HTR-8/SVneo (cell line): Measurements from ENCODE around the gene SLC45A3.

ENCODE experiments used
- DNase-seq: peaks from one replicate; pipeline ENCODE4 v3.0.0; 2011; ENCODE audit warnings: low spot score, mixed read lengths; ENCODE audit not compliant: insufficient read length
- FAIRE-seq: peaks from 2 replicates; lab custom pipeline; 2011; peaks lifted over from hg19 to GRCh38; lab: Jason Lieb, UNC

The SLC45A3 gene

GRCh38 chr1:205701891-205702290 is 21.6 kb upstream of the SLC45A3 start:
- DNase-seq, result no peak
- FAIRE-seq, result no peak

GRCh38 chr1:205701420-205701819 is 21.1 kb upstream of the SLC45A3 start:
- DNase-seq (no peak), FAIRE-seq (no peak)

- FAIRE-seq (no peak), DNase-seq (no peak)
Observed at GRCh38 chr1:205700865-205701401, 20.6 kb upstream of the SLC45A3 start.

GRCh38 chr1:205699416-205699815 is 19.1 kb upstream of the SLC45A3 start:
- FAIRE-seq, result no peak
- no peak for DNase-seq

- FAIRE-seq, result no peak
- no peak for DNase-seq
Observed at GRCh38 chr1:205698921-205699320, 18.6 kb upstream of the SLC45A3 start.

GRCh38 chr1:205693421-205693991 is 13.2 kb upstream of the SLC45A3 start:
- DNase-seq, result no peak
- no peak for FAIRE-seq

GRCh38 chr1:205692423-205692822 is 12.1 kb upstream of the SLC45A3 start:
- DNase-seq (no peak), FAIRE-seq (no peak)

GRCh38 chr1:205690122-205690756 is 9.9 kb upstream of the SLC45A3 start:
- no peak for FAIRE-seq
- DNase-seq, result no peak

- FAIRE-seq (no peak), DNase-seq (no peak)
Observed at GRCh38 chr1:205689479-205689878, 9.2 kb upstream of the SLC45A3 start.

- FAIRE-seq (no peak), DNase-seq (no peak)
Observed at GRCh38 chr1:205688171-205689080, 8.1 kb upstream of the SLC45A3 start.

GRCh38 chr1:205687242-205687641 is 6.9 kb upstream of the SLC45A3 start:
- no peak for FAIRE-seq

GRCh38 chr1:205681364-205681763 is 1.1 kb upstream of the SLC45A3 start:
- DNase-seq, result no peak
- no peak for FAIRE-seq

More at GRCh38 chr1:205687242-205687641, 6.9 kb upstream of the SLC45A3 start:
- no peak for DNase-seq

GRCh38 chr1:205678286-205679111 is 1.8 kb downstream of the SLC45A3 start:
- FAIRE-seq, result no peak
- DNase-seq, result no peak

GRCh38 chr1:205677167-205677566 is 3.1 kb downstream of the SLC45A3 start:
- DNase-seq (no peak), FAIRE-seq (no peak)

- DNase-seq (no peak), FAIRE-seq (no peak)
Observed at GRCh38 chr1:205676597-205676996, 3.7 kb downstream of the SLC45A3 start.

GRCh38 chr1:205676002-205676401 is 4.3 kb downstream of the SLC45A3 start:
- no peak for FAIRE-seq

GRCh38 chr1:205675247-205675646 is 5.1 kb downstream of the SLC45A3 start:
- FAIRE-seq, result no peak

More at GRCh38 chr1:205676002-205676401, 4.3 kb downstream of the SLC45A3 start:
- DNase-seq, result no peak

GRCh38 chr1:205672970-205673369 is 7.3 kb downstream of the SLC45A3 start:
- DNase-seq (no peak), FAIRE-seq (no peak)

More at GRCh38 chr1:205675247-205675646, 5.1 kb downstream of the SLC45A3 start:
- no peak for DNase-seq

- no peak for FAIRE-seq
Observed at GRCh38 chr1:205672395-205672889, 7.9 kb downstream of the SLC45A3 start.

More at GRCh38 chr1:205672395-205672889, 7.9 kb downstream of the SLC45A3 start:
- no peak for DNase-seq
